ENCODE data around the gene YLPM1. TPM values are rescaled to one million over a fixed set of nuclear protein-coding genes. Genes with fewer than 3 reads are reported as not detected.
"Not testable (repeated sequence)": the region's sequence is repeated elsewhere in the genome, so short reads cannot be mapped to it uniquely, and the experiment has no call there.

Gene YLPM1
- 100 to 1,000 TPM in 2 of 4 donors, 10 to 100 TPM in 2; 66.7 to 109 (median 92.9) TPM for polyA plus RNA-seq (ENCODE audit: insufficient read length in 4 of 4)

GRCh38 chr14:74762917-74763802, at the start of gene YLPM1:
TSS of gene YLPM1 (plus strand) at chr14:74763316. CDS start at chr14:74763490, 174 bp downstream.
- peak; percentile 88 to 95 (median 90) for DNase-seq (ENCODE audit: low read depth in 4 of 4, low spot score in 2 of 4)

GRCh38 chr14:74713395-74713735, 49.8 kb upstream of the YLPM1 start:
- DNase-seq (ENCODE audit: low read depth in 4 of 4, low spot score in 2 of 4): no peak

GRCh38 chr14:74720526-74720925, 42.6 kb upstream of the YLPM1 start:
- no peak for DNase-seq (ENCODE audit: low read depth in 4 of 4, low spot score in 2 of 4)

GRCh38 chr14:74723134-74723533, 40.0 kb upstream of the YLPM1 start:
- DNase-seq (ENCODE audit: low read depth in 4 of 4, low spot score in 2 of 4): no peak

GRCh38 chr14:74732387-74732786, 30.7 kb upstream of the YLPM1 start:
- no peak for DNase-seq (ENCODE audit: low read depth in 4 of 4, low spot score in 2 of 4)

GRCh38 chr14:74733221-74733620, 29.9 kb upstream of the YLPM1 start:
- no peak for DNase-seq (ENCODE audit: low read depth in 4 of 4, low spot score in 2 of 4)

- DNase-seq (ENCODE audit: low read depth in 4 of 4, low spot score in 2 of 4): no peak
Measured at GRCh38 chr14:74735125-74735524, 28.0 kb upstream of the YLPM1 start.

- DNase-seq (ENCODE audit: low read depth in 4 of 4, low spot score in 2 of 4): no peak
Measured at GRCh38 chr14:74737753-74738325, 25.3 kb upstream of the YLPM1 start.

- no peak for DNase-seq (ENCODE audit: low read depth in 4 of 4, low spot score in 2 of 4)
Measured at GRCh38 chr14:74739293-74740030, 23.7 kb upstream of the YLPM1 start.

- DNase-seq (ENCODE audit: low read depth in 4 of 4, low spot score in 2 of 4): no peak
Measured at GRCh38 chr14:74747237-74747636, 15.9 kb upstream of the YLPM1 start.

GRCh38 chr14:74754157-74754556, 9.0 kb upstream of the YLPM1 start:
- no peak for DNase-seq (ENCODE audit: low read depth in 4 of 4, low spot score in 2 of 4)

- DNase-seq (ENCODE audit: low read depth in 4 of 4, low spot score in 2 of 4): no peak
Measured at GRCh38 chr14:74754899-74755298, 8.2 kb upstream of the YLPM1 start.

GRCh38 chr14:74756326-74756725, 6.8 kb upstream of the YLPM1 start:
- DNase-seq (ENCODE audit: low read depth in 4 of 4, low spot score in 2 of 4): no peak

GRCh38 chr14:74758505-74758904, 4.6 kb upstream of the YLPM1 start:
- DNase-seq (ENCODE audit: low read depth in 4 of 4, low spot score in 2 of 4): not testable (repeated sequence)

GRCh38 chr14:74763803-74764531, 851 bp downstream of the YLPM1 start:
- DNase-seq (ENCODE audit: low read depth in 4 of 4, low spot score in 2 of 4): no peak

GRCh38 chr14:74765721-74766120, 2.6 kb downstream of the YLPM1 start:
- DNase-seq (ENCODE audit: low read depth in 4 of 4, low spot score in 2 of 4): no peak

- DNase-seq (ENCODE audit: low read depth in 4 of 4, low spot score in 2 of 4): no peak
Measured at GRCh38 chr14:74771399-74771798, 8.3 kb downstream of the YLPM1 start.

GRCh38 chr14:74784634-74785033, 21.5 kb downstream of the YLPM1 start:
- DNase-seq (ENCODE audit: low read depth in 4 of 4, low spot score in 2 of 4): no peak

- DNase-seq (ENCODE audit: low read depth in 4 of 4, low spot score in 2 of 4): no peak
Measured at GRCh38 chr14:74785056-74785613, 22.0 kb downstream of the YLPM1 start.

- no peak for DNase-seq (ENCODE audit: low read depth in 4 of 4, low spot score in 2 of 4)
Measured at GRCh38 chr14:74786796-74787315, 23.7 kb downstream of the YLPM1 start.

Data from left renal cortex interstitium (tissue), 4 donors.